ENCODE data around the gene CLDN5. TPM values are rescaled to one million over a fixed set of nuclear protein-coding genes. Genes with fewer than 3 reads are reported as not detected.

Gene CLDN5
- total and polyA plus RNA-seq, 2 experiments from 2014 or later: 2.0 to 3.2 TPM

DNA sequence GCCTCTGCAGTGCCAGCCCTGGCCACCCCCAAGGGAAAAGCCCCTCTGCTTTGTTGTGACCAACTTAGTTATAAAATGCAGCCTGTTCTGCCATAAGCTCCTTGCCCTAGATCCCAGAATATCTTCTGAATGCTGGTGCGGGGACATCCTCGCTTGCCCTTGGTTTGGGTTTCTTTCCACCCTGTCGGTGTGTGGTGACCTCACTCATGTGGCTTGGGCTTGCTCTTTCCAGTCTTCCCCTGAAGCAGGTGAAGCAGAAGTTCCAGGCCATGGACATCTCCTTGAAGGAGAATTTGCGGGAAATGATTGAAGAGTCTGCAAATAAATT lies 16.7 kb downstream of the CLDN5 start:
- no peaks in the 10 kb centered on the region for H3K27me3 ChIP-seq (ENCODE audit: insufficient read depth)
- H2AFZ ChIP-seq: no peak overlapping the region
- ATAC-seq (no peak), DNase-seq (ENCODE audit: low spot score) (no peak)
- no peak overlapping the region for H3K27ac ChIP-seq (ENCODE audit: low read depth)
- peaks cover 6% of the 10 kb centered on the region for H3K4me1 Mint-ChIP-seq
- H3K36me3 ChIP-seq (ENCODE audit: insufficient read depth): no peaks in the 10 kb centered on the region
- H3F3A ChIP-seq (replicated peaks; ENCODE audit: low read depth): 0 out of 2 replicates have a peak, but pooled peaks cover 3% of the 10 kb centered on the region
- H3K79me2 ChIP-seq (replicated peaks; ENCODE audit: insufficient read depth): no peaks in the 10 kb centered on the region
- no peak overlapping the region for H3K27ac Mint-ChIP-seq
- no peak overlapping the region for H3K4me3 Mint-ChIP-seq
- peaks cover 9% of the 10 kb centered on the region for H3K27me3 Mint-ChIP-seq (ENCODE audit: insufficient read depth, low read depth, poor library complexity)
- TF ChIP-seq JUNB (IDR thresholded peaks at IDR 0.05; ENCODE audit: unreplicated experiment) (no peak), EZH2phosphoT487 (IDR thresholded peaks at IDR 0.05; ENCODE audit: unreplicated experiment) (no peak), NANOG (IDR thresholded peaks at IDR 0.05; ENCODE audit: borderline replicate concordance) (no peak), EZH2 (IDR thresholded peaks at IDR 0.05; ENCODE audit: low read depth, unreplicated experiment) (no peak), POLR2AphosphoS5 (IDR thresholded peaks at IDR 0.05; ENCODE audit: low read depth) (no peak), ZNF331 (CRISPR knock-in tag; IDR thresholded peaks at IDR 0.05; ENCODE audit: low read depth) (no peak), STAT1 (IDR thresholded peaks at IDR 0.05; ENCODE audit: unreplicated experiment) (no peak), CREB1 (CRISPR knock-in tag; IDR thresholded peaks at IDR 0.05; ENCODE audit: low read depth) (no peak), ZNF114 (CRISPR knock-in tag; IDR thresholded peaks at IDR 0.05) (no peak)
- TF ChIP-seq, protein P1, sequence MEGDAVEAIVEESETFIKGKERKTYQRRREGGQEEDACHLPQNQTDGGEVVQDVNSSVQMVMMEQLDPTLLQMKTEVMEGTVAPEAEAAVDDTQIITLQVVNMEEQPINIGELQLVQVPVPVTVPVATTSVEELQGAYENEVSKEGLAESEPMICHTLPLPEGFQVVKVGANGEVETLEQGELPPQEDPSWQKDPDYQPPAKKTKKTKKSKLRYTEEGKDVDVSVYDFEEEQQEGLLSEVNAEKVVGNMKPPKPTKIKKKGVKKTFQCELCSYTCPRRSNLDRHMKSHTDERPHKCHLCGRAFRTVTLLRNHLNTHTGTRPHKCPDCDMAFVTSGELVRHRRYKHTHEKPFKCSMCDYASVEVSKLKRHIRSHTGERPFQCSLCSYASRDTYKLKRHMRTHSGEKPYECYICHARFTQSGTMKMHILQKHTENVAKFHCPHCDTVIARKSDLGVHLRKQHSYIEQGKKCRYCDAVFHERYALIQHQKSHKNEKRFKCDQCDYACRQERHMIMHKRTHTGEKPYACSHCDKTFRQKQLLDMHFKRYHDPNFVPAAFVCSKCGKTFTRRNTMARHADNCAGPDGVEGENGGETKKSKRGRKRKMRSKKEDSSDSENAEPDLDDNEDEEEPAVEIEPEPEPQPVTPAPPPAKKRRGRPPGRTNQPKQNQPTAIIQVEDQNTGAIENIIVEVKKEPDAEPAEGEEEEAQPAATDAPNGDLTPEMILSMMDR (conservative IDR thresholded peaks at IDR 0.05; ENCODE audit: low read depth in 2 of 2): no peak
- TF ChIP-seq, protein P2, sequence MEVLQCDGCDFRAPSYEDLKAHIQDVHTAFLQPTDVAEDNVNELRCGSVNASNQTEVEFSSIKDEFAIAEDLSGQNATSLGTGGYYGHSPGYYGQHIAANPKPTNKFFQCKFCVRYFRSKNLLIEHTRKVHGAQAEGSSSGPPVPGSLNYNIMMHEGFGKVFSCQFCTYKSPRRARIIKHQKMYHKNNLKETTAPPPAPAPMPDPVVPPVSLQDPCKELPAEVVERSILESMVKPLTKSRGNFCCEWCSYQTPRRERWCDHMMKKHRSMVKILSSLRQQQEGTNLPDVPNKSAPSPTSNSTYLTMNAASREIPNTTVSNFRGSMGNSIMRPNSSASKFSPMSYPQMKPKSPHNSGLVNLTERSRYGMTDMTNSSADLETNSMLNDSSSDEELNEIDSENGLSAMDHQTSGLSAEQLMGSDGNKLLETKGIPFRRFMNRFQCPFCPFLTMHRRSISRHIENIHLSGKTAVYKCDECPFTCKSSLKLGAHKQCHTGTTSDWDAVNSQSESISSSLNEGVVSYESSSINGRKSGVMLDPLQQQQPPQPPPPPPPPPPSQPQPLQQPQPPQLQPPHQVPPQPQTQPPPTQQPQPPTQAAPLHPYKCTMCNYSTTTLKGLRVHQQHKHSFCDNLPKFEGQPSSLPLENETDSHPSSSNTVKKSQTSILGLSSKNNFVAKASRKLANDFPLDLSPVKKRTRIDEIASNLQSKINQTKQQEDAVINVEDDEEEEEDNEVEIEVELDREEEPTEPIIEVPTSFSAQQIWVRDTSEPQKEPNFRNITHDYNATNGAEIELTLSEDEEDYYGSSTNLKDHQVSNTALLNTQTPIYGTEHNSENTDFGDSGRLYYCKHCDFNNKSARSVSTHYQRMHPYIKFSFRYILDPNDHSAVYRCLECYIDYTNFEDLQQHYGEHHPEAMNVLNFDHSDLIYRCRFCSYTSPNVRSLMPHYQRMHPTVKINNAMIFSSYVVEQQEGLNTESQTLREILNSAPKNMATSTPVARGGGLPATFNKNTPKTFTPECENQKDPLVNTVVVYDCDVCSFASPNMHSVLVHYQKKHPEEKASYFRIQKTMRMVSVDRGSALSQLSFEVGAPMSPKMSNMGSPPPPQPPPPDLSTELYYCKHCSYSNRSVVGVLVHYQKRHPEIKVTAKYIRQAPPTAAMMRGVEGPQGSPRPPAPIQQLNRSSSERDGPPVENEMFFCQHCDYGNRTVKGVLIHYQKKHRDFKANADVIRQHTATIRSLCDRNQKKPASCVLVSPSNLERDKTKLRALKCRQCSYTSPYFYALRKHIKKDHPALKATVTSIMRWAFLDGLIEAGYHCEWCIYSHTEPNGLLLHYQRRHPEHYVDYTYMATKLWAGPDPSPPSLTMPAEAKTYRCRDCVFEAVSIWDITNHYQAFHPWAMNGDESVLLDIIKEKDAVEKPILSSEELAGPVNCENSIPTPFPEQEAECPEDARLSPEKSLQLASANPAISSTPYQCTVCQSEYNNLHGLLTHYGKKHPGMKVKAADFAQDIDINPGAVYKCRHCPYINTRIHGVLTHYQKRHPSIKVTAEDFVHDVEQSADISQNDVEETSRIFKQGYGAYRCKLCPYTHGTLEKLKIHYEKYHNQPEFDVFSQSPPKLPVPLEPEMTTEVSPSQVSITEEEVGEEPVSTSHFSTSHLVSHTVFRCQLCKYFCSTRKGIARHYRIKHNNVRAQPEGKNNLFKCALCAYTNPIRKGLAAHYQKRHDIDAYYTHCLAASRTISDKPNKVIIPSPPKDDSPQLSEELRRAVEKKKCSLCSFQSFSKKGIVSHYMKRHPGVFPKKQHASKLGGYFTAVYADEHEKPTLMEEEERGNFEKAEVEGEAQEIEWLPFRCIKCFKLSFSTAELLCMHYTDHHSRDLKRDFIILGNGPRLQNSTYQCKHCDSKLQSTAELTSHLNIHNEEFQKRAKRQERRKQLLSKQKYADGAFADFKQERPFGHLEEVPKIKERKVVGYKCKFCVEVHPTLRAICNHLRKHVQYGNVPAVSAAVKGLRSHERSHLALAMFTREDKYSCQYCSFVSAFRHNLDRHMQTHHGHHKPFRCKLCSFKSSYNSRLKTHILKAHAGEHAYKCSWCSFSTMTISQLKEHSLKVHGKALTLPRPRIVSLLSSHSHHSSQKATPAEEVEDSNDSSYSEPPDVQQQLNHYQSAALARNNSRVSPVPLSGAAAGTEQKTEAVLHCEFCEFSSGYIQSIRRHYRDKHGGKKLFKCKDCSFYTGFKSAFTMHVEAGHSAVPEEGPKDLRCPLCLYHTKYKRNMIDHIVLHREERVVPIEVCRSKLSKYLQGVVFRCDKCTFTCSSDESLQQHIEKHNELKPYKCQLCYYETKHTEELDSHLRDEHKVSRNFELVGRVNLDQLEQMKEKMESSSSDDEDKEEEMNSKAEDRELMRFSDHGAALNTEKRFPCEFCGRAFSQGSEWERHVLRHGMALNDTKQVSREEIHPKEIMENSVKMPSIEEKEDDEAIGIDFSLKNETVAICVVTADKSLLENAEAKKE (CRISPR knock-in tag; IDR thresholded peaks at IDR 0.05): no peak
- TF ChIP-seq, protein P3, sequence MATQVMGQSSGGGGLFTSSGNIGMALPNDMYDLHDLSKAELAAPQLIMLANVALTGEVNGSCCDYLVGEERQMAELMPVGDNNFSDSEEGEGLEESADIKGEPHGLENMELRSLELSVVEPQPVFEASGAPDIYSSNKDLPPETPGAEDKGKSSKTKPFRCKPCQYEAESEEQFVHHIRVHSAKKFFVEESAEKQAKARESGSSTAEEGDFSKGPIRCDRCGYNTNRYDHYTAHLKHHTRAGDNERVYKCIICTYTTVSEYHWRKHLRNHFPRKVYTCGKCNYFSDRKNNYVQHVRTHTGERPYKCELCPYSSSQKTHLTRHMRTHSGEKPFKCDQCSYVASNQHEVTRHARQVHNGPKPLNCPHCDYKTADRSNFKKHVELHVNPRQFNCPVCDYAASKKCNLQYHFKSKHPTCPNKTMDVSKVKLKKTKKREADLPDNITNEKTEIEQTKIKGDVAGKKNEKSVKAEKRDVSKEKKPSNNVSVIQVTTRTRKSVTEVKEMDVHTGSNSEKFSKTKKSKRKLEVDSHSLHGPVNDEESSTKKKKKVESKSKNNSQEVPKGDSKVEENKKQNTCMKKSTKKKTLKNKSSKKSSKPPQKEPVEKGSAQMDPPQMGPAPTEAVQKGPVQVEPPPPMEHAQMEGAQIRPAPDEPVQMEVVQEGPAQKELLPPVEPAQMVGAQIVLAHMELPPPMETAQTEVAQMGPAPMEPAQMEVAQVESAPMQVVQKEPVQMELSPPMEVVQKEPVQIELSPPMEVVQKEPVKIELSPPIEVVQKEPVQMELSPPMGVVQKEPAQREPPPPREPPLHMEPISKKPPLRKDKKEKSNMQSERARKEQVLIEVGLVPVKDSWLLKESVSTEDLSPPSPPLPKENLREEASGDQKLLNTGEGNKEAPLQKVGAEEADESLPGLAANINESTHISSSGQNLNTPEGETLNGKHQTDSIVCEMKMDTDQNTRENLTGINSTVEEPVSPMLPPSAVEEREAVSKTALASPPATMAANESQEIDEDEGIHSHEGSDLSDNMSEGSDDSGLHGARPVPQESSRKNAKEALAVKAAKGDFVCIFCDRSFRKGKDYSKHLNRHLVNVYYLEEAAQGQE (IDR thresholded peaks at IDR 0.05; ENCODE audit: unreplicated experiment): no peak
- TF ChIP-seq, protein P4, sequence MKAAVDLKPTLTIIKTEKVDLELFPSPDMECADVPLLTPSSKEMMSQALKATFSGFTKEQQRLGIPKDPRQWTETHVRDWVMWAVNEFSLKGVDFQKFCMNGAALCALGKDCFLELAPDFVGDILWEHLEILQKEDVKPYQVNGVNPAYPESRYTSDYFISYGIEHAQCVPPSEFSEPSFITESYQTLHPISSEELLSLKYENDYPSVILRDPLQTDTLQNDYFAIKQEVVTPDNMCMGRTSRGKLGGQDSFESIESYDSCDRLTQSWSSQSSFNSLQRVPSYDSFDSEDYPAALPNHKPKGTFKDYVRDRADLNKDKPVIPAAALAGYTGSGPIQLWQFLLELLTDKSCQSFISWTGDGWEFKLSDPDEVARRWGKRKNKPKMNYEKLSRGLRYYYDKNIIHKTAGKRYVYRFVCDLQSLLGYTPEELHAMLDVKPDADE (IDR thresholded peaks at IDR 0.05): no peak
- no peaks in the 10 kb centered on the region for H3K9me3 Mint-ChIP-seq
- no peaks in the 10 kb centered on the region for H3K4me1 ChIP-seq (ENCODE audit: insufficient read depth)
- H3K4me3 ChIP-seq: no peak overlapping the region
- no peaks in the 10 kb centered on the region for H3K9me2 ChIP-seq (ENCODE audit: insufficient read depth)
- H3K4me2 ChIP-seq: no peak overlapping the region
- no peaks in the 10 kb centered on the region for H4K20me1 ChIP-seq (replicated peaks; ENCODE audit: insufficient read depth)
- H3K36me3 Mint-ChIP-seq (ENCODE audit: low read depth): peaks cover 34% of the 10 kb centered on the region
